Body of pancreas (tissue), 4 donors: ENCODE results near the gene PSPC1. TPM values are rescaled to one million over a fixed set of nuclear protein-coding genes. Genes with fewer than 3 reads are reported as not detected.

Source experiments
- ATAC-seq: fragments of 150-250 bp; one replicate; pipeline ENCODE4 v1.9.1; 2016
- DNase-seq, 4 donors: peaks; one replicate each; pipeline ENCODE4 v3.0.0-alpha.2; 2019
- H3K27ac ChIP-seq, 4 donors: fragments of 200-600 bp; sonication (generic); 1 replicate in 3 of 4; 2 replicates in 1 of 4; pipeline versions ENCODE4 v1.5.1 to v1.6.1; 2016 to 2019; ENCODE audit warnings: mild to moderate bottlenecking in 1 of 4, mixed read lengths in 1 of 4, moderate library complexity in 1 of 4
- H3K27me3 ChIP-seq, 2 donors: fragments of 200-600 bp; sonication (generic); one replicate each; pipeline ENCODE4 v1.6.0; 2016; ENCODE audit warnings: mild to moderate bottlenecking in 1 of 2
- H3K36me3 ChIP-seq, 2 donors: fragments of 200-600 bp; sonication (generic); replicated peaks in 1 of 2; 2 replicates each; pipeline ENCODE4 v1.5.1; 2016; ENCODE audit warnings: low read depth in 2 of 2; ENCODE audit not compliant: insufficient read depth in 1 of 2
- H3K4me1 ChIP-seq: fragments of 200-600 bp; sonication (generic); one replicate; pipeline ENCODE4 v1.6.0; 2016
- H3K4me3 ChIP-seq, 2 donors: fragments of 200-600 bp; sonication (generic); 1 replicate in 1 of 2; 2 replicates in 1 of 2; pipeline ENCODE4 v1.5.1; 2016 to 2019
- H3K9me3 ChIP-seq, 3 donors: fragments of 200-600 bp; sonication (generic); 1 replicate in 2 of 3; 2 replicates in 1 of 3; pipeline ENCODE4 v1.5.1; 2016
- POLR2A ChIP-seq, 3 donors: fragments of 450-650 bp; IDR thresholded peaks; one replicate each; pipeline ENCODE4 v1.6.1; 2016; ENCODE audit warnings: antibody characterized with exemption in 3 of 3, mild to moderate bottlenecking in 2 of 3
- WGBS, 2 donors: methylation state at CpG; one replicate each; pipeline ENCODE4 v1.1.5; 2017; 5-methylcytosine and 5-hydroxymethylcytosine counted together
- intact Hi-C: fragments of 100-400 bp; cut with DNase I; formaldehyde crosslinking; loops from one replicate; pipeline ENCODE4 v1.15.1; 2023
- total RNA-seq, 2 donors: library from RNA; depleted of rRNA; stranded (reverse); fragments of >200 nt; gene quantifications; one replicate each; pipeline ENCODE4 v1.1.0, GENCODE V29; 2016
- TF ChIP-seq, protein P1 (sequence below), 7 experiments: fragments of 450-650 bp in 4 of 7; fragments of 200-600 bp in 3 of 7; sonication (generic) in 3 of 7; IDR thresholded peaks; one replicate each; pipeline ENCODE4 v1.5.1; 2016 to 2019; ENCODE audit warnings: antibody characterized with exemption in 7 of 7

PSPC1 gene
- total RNA-seq, 2 donors from 2014 or later: 37.1 to 72.5 TPM

DNA sequence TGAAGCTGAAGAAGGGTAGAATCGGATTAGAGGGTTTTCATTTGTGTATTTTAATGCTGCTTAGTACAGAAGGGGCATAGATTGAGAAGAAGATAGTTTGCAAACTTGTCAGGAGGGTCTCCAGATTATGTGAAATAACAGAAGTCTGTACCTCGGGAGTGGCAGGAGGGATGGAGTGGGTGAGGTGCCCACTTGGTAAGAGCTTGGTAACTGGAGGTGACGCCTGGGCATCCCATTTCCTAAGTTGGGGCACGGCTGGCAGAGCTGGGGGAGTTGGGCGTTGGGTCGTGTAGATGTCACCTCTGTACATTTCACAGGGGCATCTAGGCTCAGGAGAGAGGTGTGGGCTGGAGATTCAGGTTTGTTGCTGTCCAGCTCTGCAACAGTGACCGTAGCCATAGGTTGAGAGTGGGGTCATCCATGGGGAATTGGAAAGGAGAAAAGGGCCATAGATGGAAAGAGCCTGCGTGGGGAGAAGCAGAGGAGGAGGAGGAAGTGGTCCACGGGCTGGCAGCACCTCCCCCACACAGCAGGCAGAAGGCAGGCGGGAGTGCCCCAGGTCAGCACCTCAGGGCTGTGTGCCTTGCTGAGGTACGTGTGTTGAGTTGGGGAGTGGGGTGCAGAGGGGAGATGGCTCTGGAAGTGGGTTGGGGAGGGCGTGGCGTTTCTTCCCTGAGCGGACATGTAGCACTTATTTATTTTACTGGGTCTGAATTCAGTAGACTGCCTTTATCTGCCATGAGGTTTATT is 118.1 kb downstream of the PSPC1 start:
- Histone ChIP-seq H3K36me3 (peaks cover 34 to 52% of the 10 kb centered on the region in 2 donors), H3K4me1 (no peaks in the 10 kb centered on the region), H3K9me3 (no peaks in the 10 kb centered on the region), H3K27me3 (no peaks in the 10 kb centered on the region), H3K27ac (no peak overlapping the region), H3K4me3 (no peak overlapping the region)
- ATAC-seq (no peak), DNase-seq (no peak)
- TF ChIP-seq, protein P1, sequence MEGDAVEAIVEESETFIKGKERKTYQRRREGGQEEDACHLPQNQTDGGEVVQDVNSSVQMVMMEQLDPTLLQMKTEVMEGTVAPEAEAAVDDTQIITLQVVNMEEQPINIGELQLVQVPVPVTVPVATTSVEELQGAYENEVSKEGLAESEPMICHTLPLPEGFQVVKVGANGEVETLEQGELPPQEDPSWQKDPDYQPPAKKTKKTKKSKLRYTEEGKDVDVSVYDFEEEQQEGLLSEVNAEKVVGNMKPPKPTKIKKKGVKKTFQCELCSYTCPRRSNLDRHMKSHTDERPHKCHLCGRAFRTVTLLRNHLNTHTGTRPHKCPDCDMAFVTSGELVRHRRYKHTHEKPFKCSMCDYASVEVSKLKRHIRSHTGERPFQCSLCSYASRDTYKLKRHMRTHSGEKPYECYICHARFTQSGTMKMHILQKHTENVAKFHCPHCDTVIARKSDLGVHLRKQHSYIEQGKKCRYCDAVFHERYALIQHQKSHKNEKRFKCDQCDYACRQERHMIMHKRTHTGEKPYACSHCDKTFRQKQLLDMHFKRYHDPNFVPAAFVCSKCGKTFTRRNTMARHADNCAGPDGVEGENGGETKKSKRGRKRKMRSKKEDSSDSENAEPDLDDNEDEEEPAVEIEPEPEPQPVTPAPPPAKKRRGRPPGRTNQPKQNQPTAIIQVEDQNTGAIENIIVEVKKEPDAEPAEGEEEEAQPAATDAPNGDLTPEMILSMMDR (IDR thresholded peaks at IDR 0.05): no peak
- no peak for TF ChIP-seq POLR2A (IDR thresholded peaks at IDR 0.05)
- intact Hi-C loops: no loop called here
- 90 to 91% methylated on average over 14 of the region's 14 CpGs for WGBS, 2 donors

- no peak overlapping the region for H3K4me3 ChIP-seq
These were observed 119.2 kb downstream of the PSPC1 start for GRCh38 chr13:19663416-19663979.

GRCh38 chr13:19661561-19661960 is 121.2 kb downstream of the PSPC1 start:
- no peak for ATAC-seq
- TF ChIP-seq, protein P1 (IDR thresholded peaks at IDR 0.05): no peak
- TF ChIP-seq POLR2A (IDR thresholded peaks at IDR 0.05): no peak
- intact Hi-C loops: no loop called here
- H3K27ac ChIP-seq: no peak overlapping the region
- no peaks in the 10 kb centered on the region for H3K4me1 ChIP-seq
- no peak for DNase-seq
- WGBS, 2 donors: 85 to 89% methylated on average over 15 of the region's 15 CpGs
- no peaks in the 10 kb centered on the region for H3K9me3 ChIP-seq
- no peak overlapping the region for H3K4me3 ChIP-seq
- H3K27me3 ChIP-seq: no peaks in the 10 kb centered on the region
- peaks cover 29 to 32% of the 10 kb centered on the region in 2 donors for H3K36me3 ChIP-seq

More at GRCh38 chr13:19663416-19663979, 119.2 kb downstream of the PSPC1 start:
- Histone ChIP-seq H3K4me1 (no peaks in the 10 kb centered on the region), H3K9me3 (no peaks in the 10 kb centered on the region), H3K36me3 (peaks cover 32 to 47% of the 10 kb centered on the region in 2 donors), H3K27ac (no peak overlapping the region), H3K27me3 (no peaks in the 10 kb centered on the region)
- intact Hi-C loops: no loop called here
- DNase-seq (no peak), ATAC-seq (no peak)
- TF ChIP-seq POLR2A (IDR thresholded peaks at IDR 0.05): no peak
- TF ChIP-seq, protein P1 (IDR thresholded peaks at IDR 0.05): no peak
- 90 to 92% methylated on average over 9 to 13 of the region's 13 CpGs for WGBS, 2 donors

DNA sequence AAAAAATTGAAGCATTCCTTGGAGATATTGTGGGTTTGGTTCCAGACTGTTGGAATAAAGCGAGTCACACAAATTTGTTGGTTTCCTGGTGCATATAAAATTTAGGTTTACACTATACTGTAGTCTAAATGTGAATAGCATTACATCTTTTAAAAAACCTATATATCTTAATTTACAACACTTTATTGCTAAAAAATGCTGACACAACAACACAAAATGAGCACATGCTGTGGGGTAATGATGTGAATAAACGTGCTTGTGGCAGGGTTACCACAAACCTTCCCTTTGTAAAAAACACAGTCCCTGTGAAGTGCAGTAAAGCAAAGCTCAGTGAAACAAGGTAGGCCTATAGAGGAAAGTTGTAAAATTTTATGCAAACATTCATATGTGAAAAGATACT is 121.6 kb downstream of the PSPC1 start:
- ATAC-seq: no peak
- intact Hi-C loops: no loop called here
- Histone ChIP-seq H3K27ac (no peak overlapping the region), H3K4me1 (no peaks in the 10 kb centered on the region), H3K4me3 (no peak overlapping the region), H3K9me3 (no peaks in the 10 kb centered on the region), H3K36me3 (peaks cover 29 to 30% of the 10 kb centered on the region in 2 donors), H3K27me3 (no peaks in the 10 kb centered on the region)
- WGBS, 2 donors: 88% methylated on average over 2 of the region's 2 CpGs
- TF ChIP-seq, protein P1 (IDR thresholded peaks at IDR 0.05): no peak
- DNase-seq: no peak

DNA sequence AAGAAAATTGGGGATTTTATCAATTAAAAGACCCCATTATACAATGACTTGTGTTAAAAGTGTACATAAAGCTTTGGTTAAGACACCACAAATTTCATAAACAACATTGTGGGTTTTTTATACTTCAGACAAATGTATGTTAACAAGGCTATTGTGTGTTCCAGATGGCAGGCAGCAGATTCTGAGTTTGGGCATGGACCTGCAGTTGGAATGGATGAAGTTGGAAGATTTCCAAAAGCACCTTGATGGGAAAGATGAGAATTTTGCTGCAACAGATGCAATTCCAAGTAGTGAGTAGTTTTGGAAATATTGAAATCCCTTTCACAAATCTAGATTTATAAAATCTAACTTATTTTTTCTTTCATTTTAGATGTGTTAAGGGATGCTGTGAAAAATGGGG is 123.9 kb downstream of the PSPC1 start:
- Histone ChIP-seq H3K27me3 (no peaks in the 10 kb centered on the region), H3K4me3 (no peak overlapping the region), H3K4me1 (no peaks in the 10 kb centered on the region), H3K36me3 (peaks cover 26 to 27% of the 10 kb centered on the region in 2 donors), H3K9me3 (no peaks in the 10 kb centered on the region), H3K27ac (no peak overlapping the region)
- ATAC-seq (no peak), DNase-seq (no peak)
- intact Hi-C loops: no loop called here
- TF ChIP-seq, protein P1 (IDR thresholded peaks at IDR 0.05): no peak
- TF ChIP-seq POLR2A (IDR thresholded peaks at IDR 0.05): no peak
